GM18868 (cell line): ENCODE results near the gene RPS19.
"Not testable (repeated sequence)": the region's sequence is repeated elsewhere in the genome, so short reads cannot be mapped to it uniquely, and the experiment has no call there.

Experiments used
- ATAC-seq: cut with Tn5 transposase; IDR thresholded peaks from one replicate; pipeline ENCODE4 v1.9.1; 2021; ENCODE audit warnings: mild to moderate bottlenecking, moderate library complexity; ENCODE audit not compliant: unreplicated experiment

Gene RPS19

DNA sequence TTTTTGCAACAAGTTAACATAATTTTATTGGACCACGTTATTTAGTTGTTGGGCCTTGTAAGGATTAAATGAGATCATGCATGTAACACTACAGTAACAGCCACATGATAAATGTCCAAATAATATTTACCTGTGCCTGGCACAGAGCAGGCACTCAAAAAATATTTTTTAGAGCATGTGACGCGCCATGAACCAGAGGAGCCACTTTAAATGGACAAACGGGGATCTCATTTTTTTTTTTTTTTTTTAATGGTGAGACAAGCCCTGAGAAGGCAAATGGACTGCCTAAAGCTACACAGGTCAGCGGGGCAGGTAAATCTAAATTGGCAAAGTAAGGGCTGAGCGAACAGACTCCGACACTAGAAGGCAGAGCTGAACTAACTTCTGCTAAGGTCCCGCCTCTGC, 840 bp upstream of the RPS19 start:
- no peak for ATAC-seq

DNA sequence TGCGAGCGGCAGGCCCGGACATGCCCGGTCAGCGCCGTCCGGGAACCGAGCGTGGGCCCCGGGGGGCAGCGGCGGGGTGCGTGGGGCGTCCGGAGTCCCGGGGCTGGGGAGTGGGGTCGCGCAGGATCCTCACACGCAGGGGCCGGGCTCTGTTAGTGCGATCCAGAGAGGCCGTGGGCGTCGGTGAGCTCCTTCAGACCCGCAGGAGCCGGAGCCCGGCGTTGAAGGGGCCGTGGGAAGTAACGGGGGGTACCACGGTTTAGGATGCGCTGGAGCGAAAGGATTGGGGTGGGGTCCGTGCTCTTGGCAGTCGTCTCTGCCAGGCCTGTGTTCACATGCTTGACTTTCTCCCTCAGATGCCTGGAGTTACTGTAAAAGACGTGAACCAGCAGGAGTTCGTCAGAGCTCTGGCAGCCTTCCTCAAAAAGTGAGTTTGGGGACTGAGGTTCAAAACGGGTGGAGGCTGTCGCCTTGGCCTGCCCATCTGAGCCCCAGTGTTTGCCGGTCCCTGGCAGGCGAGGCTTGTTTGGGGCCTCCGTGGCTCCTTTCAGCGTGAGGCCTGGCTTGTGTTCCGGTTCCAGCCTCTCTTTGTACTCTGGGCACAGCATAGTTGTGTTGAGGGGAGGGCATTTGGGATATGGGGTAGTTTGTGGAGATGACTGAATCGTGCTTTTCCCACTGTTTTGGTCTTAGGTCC, 512 bp downstream of the RPS19 start:
- ATAC-seq: no peak

DNA sequence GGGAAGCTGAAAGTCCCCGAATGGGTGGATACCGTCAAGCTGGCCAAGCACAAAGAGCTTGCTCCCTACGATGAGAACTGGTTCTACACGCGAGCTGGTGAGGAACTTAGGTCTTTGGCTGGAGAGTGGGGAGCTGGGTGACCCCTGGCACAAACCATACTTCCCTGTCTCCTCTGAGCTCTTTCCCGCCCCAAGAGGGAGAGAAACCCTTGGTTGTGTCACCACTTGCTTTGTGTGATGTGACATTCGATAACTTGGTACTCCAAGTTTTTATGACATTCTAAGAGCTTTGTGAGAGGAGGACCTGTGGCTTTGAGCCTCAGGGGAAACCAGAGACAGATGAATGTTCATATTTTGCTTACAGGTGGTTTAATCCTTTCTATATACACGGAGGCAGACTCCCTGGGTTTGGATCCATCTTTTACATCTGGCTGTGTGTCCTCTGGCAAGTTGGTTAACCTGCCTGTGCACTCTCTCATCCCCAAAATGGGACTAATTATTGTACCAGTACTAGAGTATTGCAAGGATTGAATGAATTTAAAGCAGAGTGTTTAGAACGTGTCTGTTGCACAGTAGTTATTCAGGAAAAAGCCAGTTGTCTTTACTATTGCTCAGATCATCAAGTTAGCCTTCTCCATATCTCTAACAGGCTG, 1.2 kb downstream of the RPS19 start:
- no peak for ATAC-seq

DNA sequence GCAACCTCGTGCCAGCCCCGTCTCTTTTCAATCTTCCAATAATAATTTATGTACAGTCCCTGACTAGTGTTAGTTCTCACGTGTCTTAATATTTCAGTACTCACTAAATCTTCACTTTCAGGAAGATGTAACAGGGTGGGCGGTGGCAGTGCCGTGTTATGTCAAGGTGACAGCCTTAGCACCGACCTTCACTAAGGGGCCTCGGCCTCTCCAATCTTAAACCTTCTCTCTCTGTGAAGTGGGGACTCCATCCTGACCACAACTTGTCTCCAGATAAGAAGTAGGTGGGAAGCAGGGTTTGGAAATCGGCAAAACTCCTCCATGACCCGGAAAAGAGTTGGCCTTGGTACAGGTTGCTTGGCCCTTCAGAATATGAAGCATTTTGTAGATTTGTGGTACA, 1.8 kb downstream of the RPS19 start:
- ATAC-seq: no peak

DNA sequence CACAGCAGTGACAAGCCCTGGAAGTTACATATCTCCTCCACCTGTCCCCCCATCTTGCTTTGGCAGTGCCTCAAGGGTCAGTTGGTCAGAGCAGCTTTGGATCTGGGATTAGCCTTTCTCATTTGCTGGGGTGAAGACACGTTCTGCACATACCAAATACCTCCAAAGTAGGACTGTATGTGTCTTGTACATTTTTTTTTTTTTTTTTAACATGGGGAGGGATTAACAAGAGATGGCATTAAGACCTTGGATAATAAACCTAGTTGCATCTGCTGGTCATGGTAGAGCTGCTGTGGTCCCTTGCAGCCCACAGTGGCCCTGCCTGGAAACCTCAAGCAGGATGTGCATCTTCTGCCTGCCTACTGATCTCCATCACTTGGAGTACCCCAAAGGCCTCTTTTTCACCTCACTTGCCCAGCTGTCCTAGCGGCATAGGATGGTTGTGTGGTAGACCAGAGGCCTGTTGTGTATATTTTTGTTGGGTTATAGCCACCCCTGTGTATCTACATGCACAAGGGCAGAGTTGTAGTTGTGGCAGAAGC, 2.5 kb downstream of the RPS19 start:
- ATAC-seq: no peak

DNA sequence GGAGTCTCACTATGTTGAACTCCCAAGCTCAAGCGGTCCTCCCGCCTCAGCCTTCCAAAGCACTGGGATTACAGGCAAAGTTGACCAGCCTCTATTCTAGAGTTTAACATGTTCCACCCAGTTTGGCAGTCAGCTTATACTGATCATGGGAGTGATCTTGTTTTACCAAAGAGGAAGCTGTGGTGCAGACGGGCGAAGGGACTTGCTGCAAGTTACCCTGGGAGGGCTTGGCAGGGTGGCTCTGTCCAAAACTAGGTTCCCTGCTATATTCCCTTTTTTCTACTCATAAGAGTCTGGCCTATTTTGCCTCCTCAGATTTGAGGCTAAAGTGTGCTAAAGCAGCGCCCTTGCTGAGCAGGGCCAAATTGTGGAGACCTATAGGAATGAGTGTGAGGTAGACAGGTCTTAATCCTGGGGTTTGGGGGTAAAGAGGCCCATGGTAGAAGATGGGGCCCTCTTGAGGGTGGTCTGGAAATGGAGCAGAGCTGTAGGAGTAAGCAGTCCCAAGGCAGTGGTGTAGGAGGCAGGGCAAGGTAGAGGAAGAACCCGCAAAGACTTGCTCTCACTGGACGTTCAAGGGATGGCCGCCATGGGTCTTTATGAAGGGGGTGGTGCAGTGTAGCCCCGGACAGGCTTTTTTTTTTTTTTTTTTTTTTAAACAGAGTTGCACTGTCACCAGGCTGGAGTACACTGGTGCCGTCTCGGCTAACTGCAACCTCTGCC, 3.3 kb downstream of the RPS19 start:
- ATAC-seq: no peak

DNA sequence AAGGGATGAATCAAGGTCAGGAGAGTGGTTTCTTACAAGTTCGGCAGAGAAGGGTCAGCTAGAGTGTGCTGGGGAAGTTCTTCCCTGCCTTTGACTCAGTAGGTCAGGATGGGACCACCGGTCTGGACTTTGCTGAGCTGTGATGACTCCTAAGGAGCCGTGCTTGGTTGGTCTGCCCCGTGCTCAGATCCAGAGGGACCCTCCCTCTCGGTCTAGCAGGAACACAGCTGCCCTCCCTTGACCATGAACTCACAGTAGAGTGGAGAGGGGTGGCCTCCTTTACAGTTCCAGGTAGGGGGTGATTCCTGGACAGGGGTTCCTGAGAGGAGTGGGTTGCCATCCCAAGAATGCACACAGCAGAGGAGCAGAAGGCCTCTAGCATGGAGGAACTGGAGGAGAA, 4.3 kb downstream of the RPS19 start:
- no peak for ATAC-seq

DNA sequence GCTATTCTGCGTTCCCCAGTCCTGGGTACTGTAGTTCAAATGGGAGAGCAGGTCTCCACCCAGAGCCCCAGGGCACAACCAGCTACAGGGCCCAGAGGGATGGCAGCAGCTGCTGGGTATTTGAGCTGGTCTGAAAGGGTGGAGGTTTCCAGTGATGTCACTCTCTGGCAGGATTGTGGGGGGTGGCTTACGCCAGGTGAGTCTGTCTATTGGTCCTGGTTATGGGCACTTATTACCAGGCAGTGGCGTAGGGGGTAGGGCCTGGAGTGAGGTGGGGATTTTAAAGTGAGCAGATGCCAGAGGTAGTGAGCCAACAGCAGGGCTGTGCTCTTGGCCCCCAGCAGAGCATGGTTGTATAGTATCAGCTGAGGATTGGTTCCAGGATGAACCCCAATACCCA, 6.2 kb downstream of the RPS19 start:
- no peak for ATAC-seq

DNA sequence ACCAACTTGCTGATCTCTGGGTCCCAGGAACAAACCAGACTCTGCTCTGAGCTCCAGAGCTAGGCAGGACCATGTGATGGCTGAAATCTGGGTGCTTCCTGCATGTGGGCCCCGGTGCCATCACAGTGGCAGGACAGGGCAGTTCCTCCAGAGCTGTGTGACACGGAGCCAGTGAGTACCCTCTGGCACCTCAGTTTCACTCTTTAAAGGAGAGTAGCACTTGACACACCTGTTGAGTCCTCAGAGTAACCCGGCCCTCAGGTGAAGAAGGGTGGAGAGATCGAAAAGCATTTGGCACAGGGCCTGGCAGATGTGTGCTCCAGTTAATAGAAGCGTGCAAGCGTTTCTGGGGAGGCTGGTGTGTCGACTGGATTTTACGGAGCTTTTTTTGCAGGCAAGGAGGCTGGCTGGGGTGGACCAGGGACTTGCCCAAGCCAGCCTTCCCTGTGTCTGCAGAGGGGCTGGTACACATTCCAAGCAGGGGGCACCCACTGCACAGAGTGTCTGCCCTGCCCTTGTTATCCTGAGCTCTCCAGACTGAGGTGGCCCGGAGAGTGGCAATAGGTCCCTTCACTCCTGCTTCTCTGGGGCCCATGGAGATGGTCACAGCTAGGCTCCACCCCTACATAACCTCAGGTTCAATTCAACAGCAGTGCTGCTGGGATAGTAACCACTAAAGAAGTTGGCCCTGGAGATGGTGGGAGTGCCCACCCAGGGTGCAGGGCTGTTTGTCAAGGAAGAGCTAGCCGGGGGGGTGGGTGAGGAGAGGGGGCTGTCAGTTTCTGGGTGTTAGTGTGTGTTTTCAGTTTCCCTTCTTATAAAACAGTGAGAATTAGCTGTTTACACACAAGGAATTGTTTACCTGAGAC, 8.3 kb downstream of the RPS19 start:
- no peak for ATAC-seq

DNA sequence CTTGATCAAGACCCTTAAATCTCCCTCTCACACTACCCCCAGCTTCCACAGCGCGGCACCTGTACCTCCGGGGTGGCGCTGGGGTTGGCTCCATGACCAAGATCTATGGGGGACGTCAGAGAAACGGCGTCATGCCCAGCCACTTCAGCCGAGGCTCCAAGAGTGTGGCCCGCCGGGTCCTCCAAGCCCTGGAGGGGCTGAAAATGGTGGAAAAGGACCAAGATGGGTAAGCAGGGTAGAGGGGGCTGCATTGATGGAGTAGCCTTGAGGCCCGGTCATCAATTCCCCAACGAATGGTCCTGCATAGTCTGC, 8.9 kb downstream of the RPS19 start:
- no peak for ATAC-seq

DNA sequence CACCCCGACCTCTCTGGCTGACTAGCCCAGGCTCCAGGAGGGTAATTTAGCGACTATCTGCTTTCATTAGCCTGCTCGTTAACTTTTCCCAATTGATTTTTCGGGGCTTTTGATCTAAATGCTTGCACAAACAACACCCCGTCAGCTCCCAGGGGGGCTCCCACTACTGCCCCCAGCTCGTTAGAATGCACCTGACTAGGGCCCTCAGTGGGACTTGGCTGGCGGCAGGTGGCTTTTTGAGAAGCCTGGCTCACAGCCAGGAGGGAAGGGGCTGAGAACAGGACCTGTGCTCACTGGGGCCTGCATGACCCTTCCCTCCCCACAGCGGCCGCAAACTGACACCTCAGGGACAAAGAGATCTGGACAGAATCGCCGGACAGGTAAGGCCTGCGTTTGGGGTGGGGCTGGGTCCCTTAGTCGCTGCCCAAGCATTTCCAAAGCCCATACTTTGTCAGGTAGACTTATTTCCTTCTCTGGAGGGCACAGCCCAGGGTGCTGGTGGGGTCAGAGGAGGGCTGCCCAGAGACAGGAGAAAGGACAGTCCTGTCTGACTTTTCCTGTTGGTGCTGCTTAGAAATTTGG, 9.4 kb downstream of the RPS19 start:
- ATAC-seq: no peak

DNA sequence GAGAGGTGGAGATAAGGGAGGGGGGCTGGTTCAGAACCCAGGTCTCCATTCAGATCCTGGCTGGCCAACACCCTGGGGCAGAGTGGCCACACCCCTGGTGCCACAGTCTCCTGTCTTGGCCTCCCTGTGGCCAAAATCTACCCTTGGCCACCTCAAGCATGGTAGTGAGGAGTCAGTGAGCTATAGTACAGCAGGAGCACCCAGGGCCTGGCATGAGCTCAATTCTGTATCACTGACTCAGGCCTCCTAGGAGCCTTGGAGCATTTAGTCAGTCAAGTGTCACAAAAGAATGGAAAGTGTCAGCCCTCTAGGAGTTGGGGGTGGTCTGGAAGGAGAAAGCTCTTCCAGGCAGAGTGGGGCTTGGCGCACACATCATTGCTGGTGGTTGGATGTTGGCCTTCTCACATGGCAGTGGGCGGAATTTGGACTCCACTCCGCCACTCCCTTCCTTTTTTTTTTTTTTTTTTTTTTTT, 10.4 kb downstream of the RPS19 start:
- no peak for ATAC-seq

DNA sequence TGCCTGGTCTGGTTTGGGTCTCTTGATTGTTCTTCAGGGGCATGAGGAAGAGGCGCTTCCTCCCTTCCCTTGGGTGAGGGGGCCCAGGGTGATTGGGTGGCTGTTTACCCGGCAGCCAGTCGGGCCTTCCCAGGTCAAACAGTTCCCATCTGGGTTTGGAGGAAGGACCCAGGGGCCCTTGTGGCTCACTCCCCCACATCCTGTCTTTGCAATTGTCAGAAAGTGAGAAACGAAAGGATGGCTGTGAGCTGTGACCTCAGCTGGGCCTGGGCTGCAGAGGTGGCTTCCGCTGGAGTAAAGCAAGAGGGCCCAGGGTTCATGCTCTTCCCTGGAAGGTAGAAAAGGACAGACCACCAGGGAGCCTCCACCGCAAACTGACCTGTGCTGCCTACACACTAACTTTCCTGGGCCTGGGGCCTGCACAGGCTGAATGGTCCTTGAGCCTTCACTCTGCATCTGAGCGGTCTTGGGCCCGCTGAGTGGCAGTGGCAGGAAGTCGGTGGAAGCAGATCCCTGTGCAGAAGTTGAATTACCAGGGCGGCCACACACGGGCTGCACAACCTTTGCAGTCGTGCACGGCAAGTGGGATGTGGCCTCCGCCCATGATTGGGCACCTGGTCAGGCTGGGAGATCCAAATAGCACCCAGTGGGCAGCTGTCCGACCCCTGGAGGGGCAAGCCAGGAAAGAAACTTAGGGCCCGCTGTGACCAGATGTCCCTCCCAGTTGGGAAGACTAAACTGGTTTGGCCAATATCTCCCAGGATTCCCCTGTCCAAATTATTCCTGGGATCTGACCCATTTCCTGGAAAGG, 11.7 kb downstream of the RPS19 start:
- ATAC-seq: no peak

DNA sequence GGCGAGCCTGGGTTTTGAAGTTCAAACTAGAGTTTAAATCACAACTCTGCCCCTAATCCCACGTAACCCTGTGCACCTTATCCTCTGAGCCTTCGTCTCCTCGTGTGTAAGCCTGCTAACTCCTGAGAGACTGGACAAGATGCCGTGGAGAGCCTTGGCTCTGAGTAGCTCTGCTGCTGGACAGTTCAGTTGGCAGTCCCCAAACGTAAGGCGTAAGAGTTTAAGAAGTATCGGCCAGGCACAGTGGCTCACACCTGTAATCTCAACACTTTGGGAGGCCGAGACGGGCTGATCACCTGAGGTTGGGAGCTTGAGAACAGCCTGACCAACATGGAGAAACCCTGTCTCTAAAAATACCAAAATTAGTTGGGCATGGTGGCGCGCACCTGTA, 12.3 kb downstream of the RPS19 start:
- ATAC-seq: no peak

DNA sequence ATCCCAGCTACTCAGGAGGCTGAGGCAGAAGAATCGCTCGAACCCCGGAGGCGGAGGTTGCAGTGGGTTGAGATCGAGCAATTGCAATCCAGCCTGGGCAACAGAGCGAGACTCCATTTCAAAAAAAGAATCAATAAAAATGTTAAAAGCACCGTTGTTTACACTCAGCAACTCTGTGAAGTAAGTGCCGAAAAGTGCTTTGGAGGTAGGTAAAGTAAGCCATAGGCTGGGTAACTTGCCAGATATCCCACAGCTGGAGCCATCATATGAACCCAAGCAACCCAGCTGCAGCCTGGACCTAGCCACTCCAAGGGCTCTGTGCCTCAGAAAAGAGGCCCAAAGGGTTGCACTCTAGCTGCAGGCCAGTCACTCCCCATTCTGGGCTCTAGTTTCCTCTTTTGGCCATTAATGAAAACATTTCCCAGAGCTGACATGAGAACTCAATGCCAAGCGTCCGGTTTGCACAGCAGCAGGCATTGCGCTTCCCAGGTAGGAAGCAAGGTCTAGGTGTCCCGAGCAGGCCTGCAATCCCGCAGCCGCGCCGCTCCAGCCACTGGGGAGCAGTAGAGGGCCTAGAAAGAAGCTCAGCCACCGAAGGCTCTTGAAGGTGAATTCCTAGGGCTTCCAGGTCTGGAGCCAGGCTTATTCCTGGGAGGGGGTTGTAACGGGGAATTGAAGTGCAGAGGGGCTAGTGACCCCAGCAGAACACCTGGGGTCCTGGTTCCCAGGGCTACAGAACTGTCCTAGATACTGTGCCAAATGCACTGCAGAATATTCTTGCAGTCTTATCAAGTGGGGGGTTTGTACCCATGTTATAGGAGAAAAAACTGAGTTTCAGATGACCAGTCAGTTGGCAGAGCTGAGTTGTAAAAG, 13.0 kb downstream of the RPS19 start:
- ATAC-seq: no peak

DNA sequence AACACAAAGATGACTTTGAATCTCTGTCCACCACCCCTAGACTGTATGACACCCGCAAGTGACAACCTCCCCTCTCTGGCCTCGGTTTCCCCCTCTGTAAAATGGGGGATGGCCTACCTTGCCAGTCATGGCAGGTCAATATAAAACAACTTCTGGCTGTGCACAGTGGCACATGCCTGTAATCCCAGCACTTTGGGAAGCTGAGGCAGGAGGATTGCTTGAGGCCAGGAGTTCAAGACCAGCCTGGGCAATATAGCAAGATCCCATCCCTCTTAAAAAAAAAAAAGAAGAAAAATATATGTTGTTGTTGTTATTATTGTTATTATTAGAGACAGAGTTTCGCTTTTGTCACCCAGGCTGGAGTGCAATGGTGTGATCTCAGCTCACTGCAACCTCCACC, 15.9 kb downstream of the RPS19 start:
- ATAC-seq: not testable (repeated sequence)

DNA sequence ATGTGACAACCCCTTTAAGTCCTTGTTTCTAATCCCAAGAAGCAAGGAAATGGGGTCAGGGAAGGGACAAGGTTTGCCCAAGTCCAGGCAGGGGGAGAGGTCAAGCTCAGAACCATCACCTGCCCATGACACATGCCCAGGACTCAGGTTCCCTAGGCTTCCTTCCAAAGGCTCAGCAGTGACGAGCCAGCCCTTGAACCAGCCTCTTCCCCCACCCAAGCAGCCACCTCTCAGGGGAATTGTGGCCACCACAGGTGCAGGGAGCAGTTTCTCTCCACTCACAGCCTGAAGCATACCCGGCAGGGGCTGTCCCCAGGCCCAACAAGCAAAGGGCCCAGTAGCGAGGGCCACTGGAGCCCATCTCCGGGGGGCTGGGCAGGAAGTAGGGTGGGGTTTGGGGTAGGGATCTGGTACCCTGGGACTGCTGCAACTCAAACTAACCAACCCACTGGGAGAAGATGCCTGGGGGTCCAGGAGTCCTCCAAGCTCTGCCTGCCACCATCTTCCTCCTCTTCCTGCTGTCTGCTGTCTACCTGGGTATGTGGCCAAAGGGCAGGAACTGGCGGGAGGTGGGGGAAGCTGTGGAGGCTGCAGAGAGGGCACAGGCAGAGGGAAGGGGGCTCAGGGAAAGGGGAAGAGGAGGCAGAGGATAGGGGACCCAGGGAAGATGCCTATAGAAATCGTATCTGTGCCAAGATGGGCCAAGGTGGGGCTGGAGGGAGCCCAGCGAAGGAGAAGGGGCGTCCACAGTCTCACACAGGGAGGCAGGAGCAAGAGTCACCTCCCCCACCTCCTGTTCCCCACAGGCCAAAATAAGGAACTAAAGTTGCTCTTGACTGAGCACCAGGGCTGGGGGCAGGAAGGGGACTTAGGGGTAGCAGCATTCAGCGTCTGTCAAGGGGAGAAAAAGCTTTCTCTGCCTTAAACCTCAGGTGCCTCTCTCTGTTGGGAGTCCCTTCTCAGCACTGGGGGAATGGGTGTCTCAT, 17.1 kb downstream of the RPS19 start, which contains the start of gene CD79A:
Gene CD79A, plus strand, starts transcription at position 433 of the 986 bp plus-strand sequence. Its CDS starts 26 bp downstream, at position 459.
- peak; percentile 70 for ATAC-seq
